B cell (primary cell): ENCODE results near the gene PCGF3.

Source experiments
- EZH2 ChIP-seq: IDR thresholded peaks from 2 replicates; pipeline ENCODE4 v1.6.1; 2012; ENCODE audit warnings: borderline replicate concordance, low read depth, mild to moderate bottlenecking, moderate library complexity, low read length; ENCODE audit not compliant: insufficient read depth, poor library complexity, severe bottlenecking
- TF ChIP-seq, protein P1 (sequence below): fragments of 200-600 bp; IDR thresholded peaks from one replicate; pipeline ENCODE4 v1.8.0; 2022; ENCODE audit warnings: antibody characterized with exemption, mild to moderate bottlenecking

DNA sequence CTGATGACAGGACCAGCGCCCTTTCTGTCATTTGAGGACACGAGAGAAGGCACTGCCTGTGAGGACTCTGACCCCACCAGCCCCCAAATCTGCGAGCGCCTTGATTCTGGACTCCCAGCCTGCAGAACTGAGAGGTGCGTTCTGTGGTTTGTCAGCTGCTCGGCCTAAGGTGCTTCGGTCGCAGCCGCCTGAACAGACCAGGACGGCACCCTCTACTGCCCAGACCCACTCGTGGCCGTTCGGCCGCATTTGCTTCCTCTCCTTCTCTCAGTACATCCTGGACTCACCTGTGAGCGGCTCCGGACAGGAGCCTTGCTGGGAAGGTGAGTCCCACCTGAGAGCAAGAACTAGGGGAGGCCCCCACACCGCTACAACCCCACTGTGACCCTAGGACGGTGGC, 8.5 kb downstream of the PCGF3 start:
- no peak for TF ChIP-seq EZH2
- TF ChIP-seq, protein P1, sequence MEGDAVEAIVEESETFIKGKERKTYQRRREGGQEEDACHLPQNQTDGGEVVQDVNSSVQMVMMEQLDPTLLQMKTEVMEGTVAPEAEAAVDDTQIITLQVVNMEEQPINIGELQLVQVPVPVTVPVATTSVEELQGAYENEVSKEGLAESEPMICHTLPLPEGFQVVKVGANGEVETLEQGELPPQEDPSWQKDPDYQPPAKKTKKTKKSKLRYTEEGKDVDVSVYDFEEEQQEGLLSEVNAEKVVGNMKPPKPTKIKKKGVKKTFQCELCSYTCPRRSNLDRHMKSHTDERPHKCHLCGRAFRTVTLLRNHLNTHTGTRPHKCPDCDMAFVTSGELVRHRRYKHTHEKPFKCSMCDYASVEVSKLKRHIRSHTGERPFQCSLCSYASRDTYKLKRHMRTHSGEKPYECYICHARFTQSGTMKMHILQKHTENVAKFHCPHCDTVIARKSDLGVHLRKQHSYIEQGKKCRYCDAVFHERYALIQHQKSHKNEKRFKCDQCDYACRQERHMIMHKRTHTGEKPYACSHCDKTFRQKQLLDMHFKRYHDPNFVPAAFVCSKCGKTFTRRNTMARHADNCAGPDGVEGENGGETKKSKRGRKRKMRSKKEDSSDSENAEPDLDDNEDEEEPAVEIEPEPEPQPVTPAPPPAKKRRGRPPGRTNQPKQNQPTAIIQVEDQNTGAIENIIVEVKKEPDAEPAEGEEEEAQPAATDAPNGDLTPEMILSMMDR, result no peak
